ENCODE data around the gene LYSMD4.

LYSMD4 gene

DNA sequence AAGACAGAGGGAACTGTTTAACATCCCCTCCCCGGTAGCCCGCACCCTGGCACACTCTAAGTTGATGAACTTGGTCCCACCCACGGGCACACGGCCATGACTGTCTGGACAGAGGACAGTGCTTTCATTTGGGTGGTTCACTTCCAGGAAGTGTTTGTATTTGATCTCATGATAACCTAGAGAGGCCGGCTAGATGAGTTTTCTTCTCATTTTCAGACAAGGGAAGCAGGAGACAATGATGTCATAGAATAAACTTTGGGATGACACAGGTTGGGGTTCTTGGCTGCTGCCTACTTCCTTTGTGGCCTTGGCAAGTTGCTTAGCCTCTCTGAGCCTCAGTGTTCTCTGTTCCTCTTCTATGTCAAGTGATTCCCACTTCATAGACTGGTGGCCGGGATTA, 16.1 kb upstream of the LYSMD4 start:
- H3K27me3 ChIP-seq (ENCODE audit: insufficient read depth, low read depth), result no peaks in the 10 kb centered on the region
- TF ChIP-seq, protein P1, sequence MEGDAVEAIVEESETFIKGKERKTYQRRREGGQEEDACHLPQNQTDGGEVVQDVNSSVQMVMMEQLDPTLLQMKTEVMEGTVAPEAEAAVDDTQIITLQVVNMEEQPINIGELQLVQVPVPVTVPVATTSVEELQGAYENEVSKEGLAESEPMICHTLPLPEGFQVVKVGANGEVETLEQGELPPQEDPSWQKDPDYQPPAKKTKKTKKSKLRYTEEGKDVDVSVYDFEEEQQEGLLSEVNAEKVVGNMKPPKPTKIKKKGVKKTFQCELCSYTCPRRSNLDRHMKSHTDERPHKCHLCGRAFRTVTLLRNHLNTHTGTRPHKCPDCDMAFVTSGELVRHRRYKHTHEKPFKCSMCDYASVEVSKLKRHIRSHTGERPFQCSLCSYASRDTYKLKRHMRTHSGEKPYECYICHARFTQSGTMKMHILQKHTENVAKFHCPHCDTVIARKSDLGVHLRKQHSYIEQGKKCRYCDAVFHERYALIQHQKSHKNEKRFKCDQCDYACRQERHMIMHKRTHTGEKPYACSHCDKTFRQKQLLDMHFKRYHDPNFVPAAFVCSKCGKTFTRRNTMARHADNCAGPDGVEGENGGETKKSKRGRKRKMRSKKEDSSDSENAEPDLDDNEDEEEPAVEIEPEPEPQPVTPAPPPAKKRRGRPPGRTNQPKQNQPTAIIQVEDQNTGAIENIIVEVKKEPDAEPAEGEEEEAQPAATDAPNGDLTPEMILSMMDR (conservative IDR thresholded peaks at IDR 0.05; ENCODE audit: low read depth, low read length), result no peak
- H3K9ac ChIP-seq, result no peak overlapping the region
- no peak overlapping the region for H3K4me2 ChIP-seq
- H4K20me1 ChIP-seq (ENCODE audit: insufficient read depth), result no peaks in the 10 kb centered on the region
- H3K79me2 ChIP-seq (ENCODE audit: insufficient read depth, low read depth), result no peaks in the 10 kb centered on the region
- H3K4me1 ChIP-seq (ENCODE audit: low read depth, poor library complexity, severe bottlenecking), result no peaks in the 10 kb centered on the region
- H3K4me3 ChIP-seq (IDR thresholded peaks at IDR 0.05; ENCODE audit: insufficient read depth, low read depth, low read length), result no peak overlapping the region
- H3K36me3 ChIP-seq (ENCODE audit: insufficient read depth), result no peaks in the 10 kb centered on the region
- no peak overlapping the region for H3K27ac ChIP-seq
- no peak overlapping the region for H2AFZ ChIP-seq (ENCODE audit: low read depth)

DNA sequence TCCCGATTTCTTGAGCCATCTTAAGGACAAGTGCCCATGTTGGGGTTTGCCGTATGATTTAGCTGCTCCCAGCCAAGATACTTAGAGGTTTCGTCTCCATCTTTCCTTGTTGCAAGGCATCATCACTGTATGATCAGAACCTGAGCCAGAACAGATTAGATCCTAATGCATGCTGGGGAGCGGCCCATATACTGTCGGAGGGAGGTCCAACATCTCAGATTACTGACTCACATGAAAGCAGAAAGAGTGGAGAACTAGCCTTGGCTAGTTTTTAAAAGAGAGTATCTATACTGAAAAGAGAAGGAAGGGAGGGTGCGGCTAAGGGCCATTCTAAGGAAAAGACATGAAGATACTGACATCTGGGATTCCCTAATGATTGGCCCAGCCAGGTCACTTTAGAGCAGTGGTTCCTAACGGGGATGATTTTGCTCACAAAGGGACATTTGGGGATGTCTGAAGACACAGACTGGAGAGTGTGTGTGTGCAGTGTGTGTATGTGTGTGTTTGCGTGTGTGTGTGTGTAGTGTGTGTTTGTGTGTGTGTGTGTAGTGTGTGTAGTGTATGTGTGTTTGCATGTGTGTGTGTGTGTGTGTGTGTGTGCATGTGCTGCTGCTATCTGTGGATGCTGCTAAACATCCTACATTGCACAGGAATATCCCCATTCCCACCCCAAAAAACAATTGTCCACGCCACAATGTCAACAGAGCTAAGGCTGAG, 12.3 kb upstream of the LYSMD4 start:
- H3K4me2 ChIP-seq, result no peak overlapping the region
- H2AFZ ChIP-seq (ENCODE audit: low read depth), result no peak overlapping the region

DNA sequence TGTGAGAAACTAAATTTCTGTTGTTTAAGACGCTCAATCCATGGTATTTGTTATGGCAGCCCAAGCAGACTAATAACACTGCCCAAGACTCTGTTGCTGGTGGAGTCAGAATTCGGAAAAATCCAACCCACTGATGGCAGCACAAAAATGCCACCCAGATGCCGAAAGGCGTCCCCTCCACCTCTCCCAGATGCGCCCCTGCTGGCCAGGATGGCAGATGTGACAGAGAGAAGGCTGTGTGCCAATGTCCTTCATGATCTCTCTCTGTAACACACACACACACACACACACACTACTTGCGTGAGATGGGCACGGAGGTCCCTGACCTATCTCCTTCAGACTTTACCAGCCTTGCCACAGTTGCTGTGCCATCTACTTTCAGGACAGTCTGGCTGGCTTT, 10.9 kb upstream of the LYSMD4 start:
- Histone ChIP-seq H3K4me2 (no peak overlapping the region), H3K9ac (no peak overlapping the region), H3K36me3 (ENCODE audit: insufficient read depth) (no peaks in the 10 kb centered on the region), H3K27ac (no peak overlapping the region), H4K20me1 (ENCODE audit: insufficient read depth) (no peaks in the 10 kb centered on the region), H3K27me3 (ENCODE audit: insufficient read depth, low read depth) (no peaks in the 10 kb centered on the region), H3K4me3 (IDR thresholded peaks at IDR 0.05; ENCODE audit: insufficient read depth, low read depth, low read length) (no peak overlapping the region), H2AFZ (ENCODE audit: low read depth) (no peak overlapping the region), H3K4me1 (ENCODE audit: low read depth, poor library complexity, severe bottlenecking) (no peaks in the 10 kb centered on the region), H3K79me2 (ENCODE audit: insufficient read depth, low read depth) (no peaks in the 10 kb centered on the region)
- TF ChIP-seq, protein P1 (conservative IDR thresholded peaks at IDR 0.05; ENCODE audit: low read depth, low read length), result no peak

More for the DNA sequence above, 12.3 kb upstream of the LYSMD4 start:
- Histone ChIP-seq H3K27me3 (ENCODE audit: insufficient read depth, low read depth) (no peaks in the 10 kb centered on the region), H4K20me1 (ENCODE audit: insufficient read depth) (no peaks in the 10 kb centered on the region), H3K9ac (no peak overlapping the region), H3K79me2 (ENCODE audit: insufficient read depth, low read depth) (no peaks in the 10 kb centered on the region), H3K4me1 (ENCODE audit: low read depth, poor library complexity, severe bottlenecking) (no peaks in the 10 kb centered on the region), H3K4me3 (IDR thresholded peaks at IDR 0.05; ENCODE audit: insufficient read depth, low read depth, low read length) (no peak overlapping the region), H3K27ac (no peak overlapping the region), H3K36me3 (ENCODE audit: insufficient read depth) (no peaks in the 10 kb centered on the region)
- TF ChIP-seq, protein P1 (conservative IDR thresholded peaks at IDR 0.05; ENCODE audit: low read depth, low read length), result no peak

DNA sequence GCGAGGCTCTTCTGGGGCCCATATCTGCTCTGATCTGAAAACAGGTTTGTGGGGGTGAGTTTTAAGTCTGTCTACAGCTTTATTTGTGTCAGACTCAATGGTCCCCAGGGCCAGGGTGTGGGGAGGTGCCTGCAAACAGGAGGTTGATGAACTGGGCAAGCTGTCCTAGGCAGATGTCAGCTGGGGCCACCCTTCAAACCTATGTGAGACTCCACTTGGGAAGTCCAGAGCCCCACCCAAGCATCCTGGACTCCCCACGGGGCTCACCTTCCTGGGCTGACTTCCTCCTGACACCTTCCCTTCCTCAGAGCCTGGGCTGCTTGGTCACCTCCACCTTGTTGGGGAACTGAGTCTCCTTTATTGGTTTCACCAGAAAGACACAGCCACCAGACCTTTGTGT, 8.6 kb upstream of the LYSMD4 start:
- Histone ChIP-seq H3K9ac (no peak overlapping the region), H3K36me3 (ENCODE audit: insufficient read depth) (no peaks in the 10 kb centered on the region), H2AFZ (ENCODE audit: low read depth) (no peak overlapping the region), H3K4me1 (ENCODE audit: low read depth, poor library complexity, severe bottlenecking) (peaks cover 3% of the 10 kb centered on the region), H3K27ac (no peak overlapping the region), H3K4me3 (IDR thresholded peaks at IDR 0.05; ENCODE audit: insufficient read depth, low read depth, low read length) (no peak overlapping the region), H3K79me2 (ENCODE audit: insufficient read depth, low read depth) (no peaks in the 10 kb centered on the region), H4K20me1 (ENCODE audit: insufficient read depth) (no peaks in the 10 kb centered on the region), H3K4me2 (no peak overlapping the region), H3K27me3 (ENCODE audit: insufficient read depth, low read depth) (no peaks in the 10 kb centered on the region)
- TF ChIP-seq, protein P1 (conservative IDR thresholded peaks at IDR 0.05; ENCODE audit: low read depth, low read length), result no peak
